GM12878 (cell line): ENCODE results near the gene PIEZO2. TPM values are rescaled to one million over a fixed set of nuclear protein-coding genes. Genes with fewer than 3 reads are reported as not detected.
A peak's percentile ranks its signal among the peaks of the same experiment; 100 is the strongest.

Source experiments
- CHD1 ChIP-seq: IDR thresholded peaks from 2 replicates; pipeline ENCODE4 v1.6.1; 2012; ENCODE audit warnings: low read depth, low read length, improper control_type of control experiment
- CREM ChIP-seq: IDR thresholded peaks from 2 replicates; pipeline ENCODE4 v1.6.1; 2014; ENCODE audit warnings: antibody characterized with exemption, low read depth
- FOXM1 ChIP-seq: IDR thresholded peaks from 2 replicates; pipeline ENCODE4 v1.6.1; 2012; ENCODE audit warnings: low read depth, mild to moderate bottlenecking, inconsistent platforms, low read length, moderate library complexity
- KLF5 ChIP-seq: fragments of 450-650 bp; IDR thresholded peaks from 2 replicates; pipeline ENCODE4 v1.6.1; 2014; ENCODE audit warnings: mild to moderate bottlenecking; ENCODE audit not compliant: partially characterized antibody
- NR2C1 ChIP-seq: fragments of 450-650 bp; IDR thresholded peaks from 2 replicates; pipeline ENCODE4 v1.6.1; 2017; ENCODE audit warnings: antibody characterized with exemption, mild to moderate bottlenecking, moderate library complexity
- POLR2AphosphoS2 ChIP-seq: IDR thresholded peaks from 2 replicates; pipeline ENCODE4 v1.6.1; 2011; ENCODE audit warnings: low read depth, mild to moderate bottlenecking, low read length, improper control_type of control experiment, moderate library complexity
- RCOR1 ChIP-seq: conservative IDR thresholded peaks from 2 replicates; pipeline ENCODE4 v1.6.1; 2012; ENCODE audit warnings: low read depth, low read length, improper control_type of control experiment
- ZBED1 ChIP-seq: IDR thresholded peaks from 2 replicates; pipeline ENCODE4 v1.6.1; 2016; ENCODE audit warnings: borderline replicate concordance
- ZNF207 ChIP-seq: fragments of 450-650 bp; IDR thresholded peaks from 2 replicates; pipeline ENCODE4 v1.6.1; 2014; ENCODE audit warnings: antibody characterized with exemption, mild to moderate bottlenecking, borderline replicate concordance
- ZNF24 ChIP-seq: fragments of 450-650 bp; IDR thresholded peaks from 2 replicates; pipeline ENCODE4 v1.6.1; 2017; ENCODE audit warnings: antibody characterized with exemption, mild to moderate bottlenecking
- ZNF622 ChIP-seq: fragments of 450-650 bp; IDR thresholded peaks from 2 replicates; pipeline ENCODE4 v1.6.1; 2017; ENCODE audit warnings: mild to moderate bottlenecking, inconsistent platforms
- ZSCAN29 ChIP-seq: fragments of 450-650 bp; IDR thresholded peaks from 2 replicates; pipeline ENCODE4 v1.6.1; 2017; ENCODE audit warnings: mild to moderate bottlenecking, moderate library complexity
- polyA plus RNA-seq, 11 experiments: library from polyadenylated mRNA; depleted of rRNA in 4 of 11; unstranded in 6 of 11; stranded (reverse) in 5 of 11; fragments of >200 nt; fragmentation: Nextera tagmentation in 4 of 11; fragmentation: Illumina TruSeq in 1 of 11; extraction: Ambion mirVana in 4 of 11; extraction: Trizol in 1 of 11; gene quantifications; 1 replicate in 1 of 11; 2 replicates in 10 of 11; pipeline versions ENCODE4 v1.2.1 to v1.2.3, GENCODE V29; 2011 to 2016; ENCODE audit warnings: inconsistent platforms in 2 of 11, missing spikeins in 2 of 11, low read depth in 1 of 11
- total RNA-seq, 4 experiments: library from RNA; depleted of rRNA in 3 of 4; stranded (reverse); fragments of >200 nt in 3 of 4; fragmentation: Illumina TruSeq in 1 of 4; extraction: Trizol in 1 of 4; gene quantifications; 2 replicates each; pipeline versions ENCODE4 v1.2.1 to v1.2.3, GENCODE V29; 2013 to 2021
- TF ChIP-seq, protein P1 (sequence below): fragments of 450-650 bp; formaldehyde crosslinking; IDR thresholded peaks from 2 replicates; pipeline ENCODE4 v1.4.0; 2020; ENCODE audit warnings: mild to moderate bottlenecking, moderate library complexity
- TF ChIP-seq, protein P2 (sequence below): fragments of 450-650 bp; IDR thresholded peaks from 2 replicates; pipeline ENCODE4 v1.6.1; 2017; ENCODE audit warnings: mild to moderate bottlenecking, moderate library complexity
- TF ChIP-seq, protein P3 (sequence below): fragments of 450-650 bp; IDR thresholded peaks from 2 replicates; pipeline ENCODE4 v1.6.1; 2016; ENCODE audit warnings: mild to moderate bottlenecking
- TF ChIP-seq, protein P4 (sequence below): fragments of 450-650 bp; IDR thresholded peaks from 2 replicates; pipeline ENCODE4 v1.6.1; 2017; ENCODE audit warnings: low read depth, mild to moderate bottlenecking, moderate library complexity
- TF ChIP-seq, protein P5 (sequence below): IDR thresholded peaks from 2 replicates; pipeline ENCODE4 v1.6.1; 2011; ENCODE audit warnings: low read depth, mild to moderate bottlenecking, low read length, moderate library complexity, borderline replicate concordance; ENCODE audit errors: extremely low read depth

The PIEZO2 gene
- total and polyA plus RNA-seq, 10 of the 15 experiments (the other 5 are each of a cell fraction or from before 2014, with no cell fraction given), result 6.7 to 42.3 (median 27.4) TPM

DNA sequence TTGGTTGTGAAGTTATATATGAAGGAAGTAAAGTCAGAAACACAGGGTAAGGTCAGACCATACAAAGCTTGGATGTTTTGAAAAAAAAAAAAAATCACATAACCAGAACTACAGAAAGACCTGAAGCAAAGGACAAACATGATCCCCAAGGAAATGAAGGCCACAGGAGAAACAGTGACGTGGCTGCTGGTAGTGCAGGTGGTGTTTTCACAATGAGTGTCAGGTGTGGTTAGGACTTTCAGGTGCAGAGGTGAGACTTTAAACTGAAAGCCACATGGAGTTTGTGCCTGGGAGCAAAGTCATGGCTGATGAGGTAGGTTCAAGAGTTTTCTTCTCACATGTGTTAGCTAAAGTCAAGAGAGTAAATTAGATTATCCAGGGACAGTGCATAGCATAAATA, 270.7 kb downstream of the PIEZO2 start (continued):
- no peak for TF ChIP-seq ZNF622
- no peak for TF ChIP-seq ZSCAN29
- TF ChIP-seq, protein P1, sequence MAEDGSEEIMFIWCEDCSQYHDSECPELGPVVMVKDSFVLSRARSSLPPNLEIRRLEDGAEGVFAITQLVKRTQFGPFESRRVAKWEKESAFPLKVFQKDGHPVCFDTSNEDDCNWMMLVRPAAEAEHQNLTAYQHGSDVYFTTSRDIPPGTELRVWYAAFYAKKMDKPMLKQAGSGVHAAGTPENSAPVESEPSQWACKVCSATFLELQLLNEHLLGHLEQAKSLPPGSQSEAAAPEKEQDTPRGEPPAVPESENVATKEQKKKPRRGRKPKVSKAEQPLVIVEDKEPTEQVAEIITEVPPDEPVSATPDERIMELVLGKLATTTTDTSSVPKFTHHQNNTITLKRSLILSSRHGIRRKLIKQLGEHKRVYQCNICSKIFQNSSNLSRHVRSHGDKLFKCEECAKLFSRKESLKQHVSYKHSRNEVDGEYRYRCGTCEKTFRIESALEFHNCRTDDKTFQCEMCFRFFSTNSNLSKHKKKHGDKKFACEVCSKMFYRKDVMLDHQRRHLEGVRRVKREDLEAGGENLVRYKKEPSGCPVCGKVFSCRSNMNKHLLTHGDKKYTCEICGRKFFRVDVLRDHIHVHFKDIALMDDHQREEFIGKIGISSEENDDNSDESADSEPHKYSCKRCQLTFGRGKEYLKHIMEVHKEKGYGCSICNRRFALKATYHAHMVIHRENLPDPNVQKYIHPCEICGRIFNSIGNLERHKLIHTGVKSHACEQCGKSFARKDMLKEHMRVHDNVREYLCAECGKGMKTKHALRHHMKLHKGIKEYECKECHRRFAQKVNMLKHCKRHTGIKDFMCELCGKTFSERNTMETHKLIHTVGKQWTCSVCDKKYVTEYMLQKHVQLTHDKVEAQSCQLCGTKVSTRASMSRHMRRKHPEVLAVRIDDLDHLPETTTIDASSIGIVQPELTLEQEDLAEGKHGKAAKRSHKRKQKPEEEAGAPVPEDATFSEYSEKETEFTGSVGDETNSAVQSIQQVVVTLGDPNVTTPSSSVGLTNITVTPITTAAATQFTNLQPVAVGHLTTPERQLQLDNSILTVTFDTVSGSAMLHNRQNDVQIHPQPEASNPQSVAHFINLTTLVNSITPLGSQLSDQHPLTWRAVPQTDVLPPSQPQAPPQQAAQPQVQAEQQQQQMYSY (CRISPR knock-in tag), result no peak
- TF ChIP-seq, protein P2, sequence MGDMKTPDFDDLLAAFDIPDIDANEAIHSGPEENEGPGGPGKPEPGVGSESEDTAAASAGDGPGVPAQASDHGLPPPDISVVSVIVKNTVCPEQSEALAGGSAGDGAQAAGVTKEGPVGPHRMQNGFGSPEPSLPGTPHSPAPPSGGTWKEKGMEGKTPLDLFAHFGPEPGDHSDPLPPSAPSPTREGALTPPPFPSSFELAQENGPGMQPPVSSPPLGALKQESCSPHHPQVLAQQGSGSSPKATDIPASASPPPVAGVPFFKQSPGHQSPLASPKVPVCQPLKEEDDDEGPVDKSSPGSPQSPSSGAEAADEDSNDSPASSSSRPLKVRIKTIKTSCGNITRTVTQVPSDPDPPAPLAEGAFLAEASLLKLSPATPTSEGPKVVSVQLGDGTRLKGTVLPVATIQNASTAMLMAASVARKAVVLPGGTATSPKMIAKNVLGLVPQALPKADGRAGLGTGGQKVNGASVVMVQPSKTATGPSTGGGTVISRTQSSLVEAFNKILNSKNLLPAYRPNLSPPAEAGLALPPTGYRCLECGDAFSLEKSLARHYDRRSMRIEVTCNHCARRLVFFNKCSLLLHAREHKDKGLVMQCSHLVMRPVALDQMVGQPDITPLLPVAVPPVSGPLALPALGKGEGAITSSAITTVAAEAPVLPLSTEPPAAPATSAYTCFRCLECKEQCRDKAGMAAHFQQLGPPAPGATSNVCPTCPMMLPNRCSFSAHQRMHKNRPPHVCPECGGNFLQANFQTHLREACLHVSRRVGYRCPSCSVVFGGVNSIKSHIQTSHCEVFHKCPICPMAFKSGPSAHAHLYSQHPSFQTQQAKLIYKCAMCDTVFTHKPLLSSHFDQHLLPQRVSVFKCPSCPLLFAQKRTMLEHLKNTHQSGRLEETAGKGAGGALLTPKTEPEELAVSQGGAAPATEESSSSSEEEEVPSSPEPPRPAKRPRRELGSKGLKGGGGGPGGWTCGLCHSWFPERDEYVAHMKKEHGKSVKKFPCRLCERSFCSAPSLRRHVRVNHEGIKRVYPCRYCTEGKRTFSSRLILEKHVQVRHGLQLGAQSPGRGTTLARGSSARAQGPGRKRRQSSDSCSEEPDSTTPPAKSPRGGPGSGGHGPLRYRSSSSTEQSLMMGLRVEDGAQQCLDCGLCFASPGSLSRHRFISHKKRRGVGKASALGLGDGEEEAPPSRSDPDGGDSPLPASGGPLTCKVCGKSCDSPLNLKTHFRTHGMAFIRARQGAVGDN, result peak; percentile 55; the same call in 1 of the 2 replicates
- TF ChIP-seq CREM, result peak; percentile 96
- peak; percentile 91; the same call in 1 of the 2 replicates for TF ChIP-seq ZBED1
- TF ChIP-seq NR2C1, result no peak
- peak; percentile 62 for TF ChIP-seq KLF5
- no peak for TF ChIP-seq ZNF207
- TF ChIP-seq ZNF24, result no peak
- TF ChIP-seq, protein P3, sequence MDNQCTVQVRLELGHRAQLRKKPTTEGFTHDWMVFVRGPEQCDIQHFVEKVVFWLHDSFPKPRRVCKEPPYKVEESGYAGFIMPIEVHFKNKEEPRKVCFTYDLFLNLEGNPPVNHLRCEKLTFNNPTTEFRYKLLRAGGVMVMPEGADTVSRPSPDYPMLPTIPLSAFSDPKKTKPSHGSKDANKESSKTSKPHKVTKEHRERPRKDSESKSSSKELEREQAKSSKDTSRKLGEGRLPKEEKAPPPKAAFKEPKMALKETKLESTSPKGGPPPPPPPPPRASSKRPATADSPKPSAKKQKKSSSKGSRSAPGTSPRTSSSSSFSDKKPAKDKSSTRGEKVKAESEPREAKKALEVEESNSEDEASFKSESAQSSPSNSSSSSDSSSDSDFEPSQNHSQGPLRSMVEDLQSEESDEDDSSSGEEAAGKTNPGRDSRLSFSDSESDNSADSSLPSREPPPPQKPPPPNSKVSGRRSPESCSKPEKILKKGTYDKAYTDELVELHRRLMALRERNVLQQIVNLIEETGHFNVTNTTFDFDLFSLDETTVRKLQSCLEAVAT, result no peak
- TF ChIP-seq CHD1, result no peak
- TF ChIP-seq RCOR1, result no peak
- peak; percentile 96 for TF ChIP-seq FOXM1
- TF ChIP-seq, protein P4, sequence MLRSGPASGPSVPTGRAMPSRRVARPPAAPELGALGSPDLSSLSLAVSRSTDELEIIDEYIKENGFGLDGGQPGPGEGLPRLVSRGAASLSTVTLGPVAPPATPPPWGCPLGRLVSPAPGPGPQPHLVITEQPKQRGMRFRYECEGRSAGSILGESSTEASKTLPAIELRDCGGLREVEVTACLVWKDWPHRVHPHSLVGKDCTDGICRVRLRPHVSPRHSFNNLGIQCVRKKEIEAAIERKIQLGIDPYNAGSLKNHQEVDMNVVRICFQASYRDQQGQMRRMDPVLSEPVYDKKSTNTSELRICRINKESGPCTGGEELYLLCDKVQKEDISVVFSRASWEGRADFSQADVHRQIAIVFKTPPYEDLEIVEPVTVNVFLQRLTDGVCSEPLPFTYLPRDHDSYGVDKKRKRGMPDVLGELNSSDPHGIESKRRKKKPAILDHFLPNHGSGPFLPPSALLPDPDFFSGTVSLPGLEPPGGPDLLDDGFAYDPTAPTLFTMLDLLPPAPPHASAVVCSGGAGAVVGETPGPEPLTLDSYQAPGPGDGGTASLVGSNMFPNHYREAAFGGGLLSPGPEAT, result peak; percentile 87
- TF ChIP-seq, protein P5, sequence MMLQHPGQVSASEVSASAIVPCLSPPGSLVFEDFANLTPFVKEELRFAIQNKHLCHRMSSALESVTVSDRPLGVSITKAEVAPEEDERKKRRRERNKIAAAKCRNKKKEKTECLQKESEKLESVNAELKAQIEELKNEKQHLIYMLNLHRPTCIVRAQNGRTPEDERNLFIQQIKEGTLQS, result no peak
- no peak for TF ChIP-seq POLR2AphosphoS2
